IMR-90 (cell line): ENCODE measurements around the gene DLG5. TPM values are rescaled to one million over a fixed set of nuclear protein-coding genes. Genes with fewer than 3 reads are reported as not detected.

Source experiments
- ATAC-seq: fragments of 200-7000 bp; cut with Tn5 transposase; 2 replicates; pipeline ENCODE4 v1.9.1; 2020; ENCODE audit warnings: low read depth, mild to moderate bottlenecking, moderate library complexity
- BruUV-seq: library from RNA; stranded (reverse); fragments of 400-500 nt; replicated peaks from 2 replicates; lab custom pipeline; 2021; lab: Mats Ljungman, UMichigan
- CTCF ChIA-PET: fragments of 300-600 bp; formaldehyde crosslinking; extraction: SDS; loops from one replicate; lab custom pipeline; 2021; ENCODE audit warnings: antibody characterized with exemption; lab: Yijun Ruan, JAX
- POLR2A ChIA-PET: fragments of 300-600 bp; sonication (Branson Sonifier 250); formaldehyde crosslinking; loops from one replicate; lab custom pipeline; 2022; ENCODE audit warnings: antibody characterized with exemption; ENCODE audit not compliant: unreplicated experiment; lab: Charles Lee
- DNase-seq: peaks from one replicate; pipeline ENCODE4 v3.0.0; 2013
- H2AFZ ChIP-seq: replicated peaks from 2 replicates; pipeline ENCODE3; 2013; ENCODE audit warnings: low read length, mild to moderate bottlenecking; ENCODE audit not compliant: poor library complexity
- H2AK5ac ChIP-seq: 2 replicates; pipeline ENCODE4 v1.6.1; 2013; ENCODE audit warnings: low read depth, low read length, inconsistent platforms
- H2AK9ac ChIP-seq: replicated peaks from 2 replicates; pipeline ENCODE3; 2013; ENCODE audit warnings: mild to moderate bottlenecking, low read depth, low read length, moderate library complexity; ENCODE audit not compliant: poor library complexity
- H2BK120ac ChIP-seq: 2 replicates; pipeline ENCODE4 v1.6.1; 2013; ENCODE audit warnings: low read depth, low read length, inconsistent platforms
- H2BK15ac ChIP-seq: 3 replicates; pipeline ENCODE4 v1.6.1; 2013; ENCODE audit warnings: low read depth, low read length, inconsistent platforms
- H2BK20ac ChIP-seq: 2 replicates; pipeline ENCODE4 v1.6.1; 2013; ENCODE audit warnings: low read depth, mild to moderate bottlenecking, inconsistent platforms, low read length, moderate library complexity
- H2BK5ac ChIP-seq: 2 replicates; pipeline ENCODE4 v1.6.1; 2013; ENCODE audit warnings: mild to moderate bottlenecking, low read depth, low read length, inconsistent platforms; ENCODE audit not compliant: poor library complexity, severe bottlenecking
- H3K14ac ChIP-seq: replicated peaks from 2 replicates; pipeline ENCODE4 v1.6.1; 2013; ENCODE audit warnings: low read depth, low read length, inconsistent platforms
- H3K18ac ChIP-seq: 2 replicates; pipeline ENCODE4 v1.6.1; 2013; ENCODE audit warnings: low read depth, low read length, control low read depth
- H3K23ac ChIP-seq: 2 replicates; pipeline ENCODE4 v1.6.1; 2013; ENCODE audit warnings: low read depth, low read length, inconsistent platforms
- H3K27ac ChIP-seq: 2 replicates; pipeline ENCODE4 v1.5.1; 2013; ENCODE audit warnings: mild to moderate bottlenecking, control low read depth, low read length; ENCODE audit not compliant: insufficient read depth
- H3K27me3 ChIP-seq: 2 replicates; pipeline ENCODE4 v1.6.1; 2013; ENCODE audit warnings: low read length; ENCODE audit not compliant: control insufficient read depth, insufficient read depth
- H3K36me3 ChIP-seq: 2 replicates; pipeline ENCODE4 v1.6.1; 2013; ENCODE audit warnings: low read length, mixed read lengths; ENCODE audit not compliant: control insufficient read depth, insufficient read depth
- H3K4ac ChIP-seq: 2 replicates; pipeline ENCODE4 v1.6.1; 2013; ENCODE audit warnings: low read depth, low read length, inconsistent platforms
- H3K4me1 ChIP-seq: 2 replicates; pipeline ENCODE4 v1.6.1; 2013; ENCODE audit warnings: low read length, mixed read lengths; ENCODE audit not compliant: control insufficient read depth, insufficient read depth
- H3K4me2 ChIP-seq: 2 replicates; pipeline ENCODE4 v1.6.1; 2013; ENCODE audit warnings: low read depth, mild to moderate bottlenecking, control low read depth, low read length, moderate library complexity
- H3K4me3 ChIP-seq: 2 replicates; pipeline ENCODE4 v1.5.1; 2013; ENCODE audit warnings: low read depth, mild to moderate bottlenecking, control low read depth, low read length, moderate library complexity; ENCODE audit not compliant: insufficient read depth
- H3K56ac ChIP-seq: 2 replicates; pipeline ENCODE4 v1.6.1; 2013; ENCODE audit warnings: low read length, inconsistent platforms; ENCODE audit not compliant: insufficient read depth; ENCODE audit errors: extremely low read depth
- H3K79me1 ChIP-seq, 2 experiments: 2 replicates each; pipeline ENCODE4 v1.6.1; 2013; ENCODE audit warnings: low read length in 2 of 2, inconsistent platforms in 1 of 2, low read depth in 1 of 2
- H3K9ac ChIP-seq: 2 replicates; pipeline ENCODE4 v1.6.1; 2013; ENCODE audit warnings: low read depth, low read length, control low read depth
- H3K9me1 ChIP-seq: 2 replicates; pipeline ENCODE4 v1.6.1; 2013; ENCODE audit warnings: low read length, inconsistent platforms; ENCODE audit not compliant: insufficient read depth
- H3K9me3 ChIP-seq: 2 replicates; pipeline ENCODE4 v1.6.1; 2013; ENCODE audit warnings: low read length; ENCODE audit not compliant: control insufficient read depth, insufficient read depth
- H4K20me1 ChIP-seq: 2 replicates; pipeline ENCODE4 v1.6.1; 2013; ENCODE audit warnings: low read length, inconsistent platforms; ENCODE audit not compliant: insufficient read depth
- H4K5ac ChIP-seq: 2 replicates; pipeline ENCODE4 v1.6.1; 2013; ENCODE audit warnings: mild to moderate bottlenecking, low read depth, low read length, control low read depth
- H4K8ac ChIP-seq, 2 experiments: 2 replicates each; pipeline ENCODE4 v1.6.1; 2013; ENCODE audit warnings: low read depth in 2 of 2, low read length in 2 of 2, control low read depth in 1 of 2, inconsistent platforms in 1 of 2
- H4K91ac ChIP-seq: 2 replicates; pipeline ENCODE4 v1.6.1; 2013; ENCODE audit warnings: low read depth, low read length, inconsistent platforms; ENCODE audit not compliant: insufficient read depth
- BHLHE40 ChIP-seq: fragments of 150-350 bp; IDR thresholded peaks from 2 replicates; pipeline ENCODE4 v1.6.1; 2016; ENCODE audit warnings: mild to moderate bottlenecking, low read depth, low read length
- CEBPB ChIP-seq: IDR thresholded peaks from 2 replicates; pipeline ENCODE4 v1.6.1; 2012; ENCODE audit warnings: low read depth, low read length, improper control_type of control experiment
- CHD1 ChIP-seq: IDR thresholded peaks from 2 replicates; pipeline ENCODE4 v1.6.1; 2012; ENCODE audit warnings: low read depth, low read length, improper control_type of control experiment
- CTCF ChIP-seq: conservative IDR thresholded peaks from 2 replicates; pipeline ENCODE4 v1.5.1; 2012; ENCODE audit warnings: mild to moderate bottlenecking, low read depth, low read length, improper control_type of control experiment
- ELK1 ChIP-seq: fragments of 150-350 bp; IDR thresholded peaks from 2 replicates; pipeline ENCODE4 v1.6.1; 2016; ENCODE audit warnings: low read depth, mild to moderate bottlenecking, low read length, moderate library complexity, borderline replicate concordance
- FOS ChIP-seq: fragments of 150-350 bp; IDR thresholded peaks from 2 replicates; pipeline ENCODE4 v1.6.1; 2016; ENCODE audit warnings: low read depth, low read length
- MAFK ChIP-seq: IDR thresholded peaks from 2 replicates; pipeline ENCODE4 v1.6.1; 2012; ENCODE audit warnings: low read depth, low read length, improper control_type of control experiment
- MAZ ChIP-seq: IDR thresholded peaks from 2 replicates; pipeline ENCODE4 v1.6.1; 2012; ENCODE audit warnings: low read depth, mild to moderate bottlenecking, low read length, improper control_type of control experiment, moderate library complexity, borderline replicate concordance
- MXI1 ChIP-seq: IDR thresholded peaks from 2 replicates; pipeline ENCODE4 v1.6.1; 2012; ENCODE audit warnings: low read depth, mild to moderate bottlenecking, low read length, moderate library complexity, borderline replicate concordance
- NFE2L2 ChIP-seq: fragments of 150-350 bp; IDR thresholded peaks from 2 replicates; pipeline ENCODE4 v1.6.1; 2016; ENCODE audit warnings: low read depth, mild to moderate bottlenecking, low read length
- POLR2A ChIP-seq: IDR thresholded peaks from 2 replicates; pipeline ENCODE4 v1.6.1; 2012; ENCODE audit warnings: mild to moderate bottlenecking, low read depth, low read length
- RAD21 ChIP-seq: IDR thresholded peaks from 2 replicates; pipeline ENCODE4 v1.6.1; 2012; ENCODE audit warnings: low read length, improper control_type of control experiment
- RCOR1 ChIP-seq: IDR thresholded peaks from 2 replicates; pipeline ENCODE4 v1.6.1; 2012; ENCODE audit warnings: mild to moderate bottlenecking, low read length, improper control_type of control experiment; ENCODE audit not compliant: insufficient replicate concordance
- RFX5 ChIP-seq: IDR thresholded peaks from 2 replicates; pipeline ENCODE4 v1.8.0; 2012; ENCODE audit warnings: low read depth, mild to moderate bottlenecking, low read length, moderate library complexity
- SMC3 ChIP-seq: fragments of 150-350 bp; IDR thresholded peaks from 2 replicates; pipeline ENCODE4 v1.6.1; 2016; ENCODE audit warnings: low read depth, mild to moderate bottlenecking, antibody characterized with exemption, low read length, moderate library complexity
- USF2 ChIP-seq: fragments of 150-350 bp; IDR thresholded peaks from 2 replicates; pipeline ENCODE4 v1.6.1; 2017; ENCODE audit warnings: mild to moderate bottlenecking, antibody characterized with exemption, low read length, low read depth
- WGBS, 2 experiments: methylation state at CpG; one replicate each; pipeline versions ENCODE4 v1.1.5 to v1.1.7; 2013; ENCODE audit warnings: missing lambda C conversion rate in 2 of 2; ENCODE audit not compliant: insufficient read length in 1 of 2; ENCODE audit errors: extremely low coverage in 2 of 2; 5-methylcytosine and 5-hydroxymethylcytosine counted together
- dilution Hi-C: fragments of 300-500 bp; cut with HindIII; formaldehyde crosslinking; loops from one replicate; pipeline ENCODE4 v1.14.3; 2018; ENCODE audit warnings: low sequenced_read_pairs; ENCODE audit not compliant: unreplicated experiment
- in situ Hi-C: fragments of 300-500 bp; cut with MboI; formaldehyde crosslinking; loops from 3 replicates; pipeline ENCODE4 v1.14.3; 2019; ENCODE audit warnings: low sequenced_read_pairs, inconsistent platforms, mixed read lengths
- intact Hi-C: fragments of 100-400 bp; cut with micrococcal nuclease; formaldehyde crosslinking; loops from 2 replicates; pipeline ENCODE4 v1.10.0; 2022
- polyA plus RNA-seq, 3 experiments: library from polyadenylated mRNA; depleted of rRNA; stranded (reverse); fragments of >200 nt; gene quantifications; 2 replicates each; pipeline ENCODE4 v1.2.3, GENCODE V29; 2012; ENCODE audit warnings: low replicate concordance in 1 of 3
- total RNA-seq: library from RNA; depleted of rRNA; stranded (reverse); fragments of >200 nt; gene quantifications from 2 replicates; pipeline ENCODE4 v1.2.3, GENCODE V29; 2012

DLG5 gene
- total and polyA plus RNA-seq, 2 of the 4 experiments (the other 2 are of a cell fraction) = 12.7 to 28.7 TPM

- 100% methylated on average over 1 of the region's 6 CpGs; no CpG with 5 or more reads in 1 of the 2 experiments for WGBS, 2 experiments
- Histone ChIP-seq H3K9ac (no peak overlapping the region), H3K4me3 (no peak overlapping the region), H3K18ac (no peak overlapping the region), H3K27ac (no peak overlapping the region), H3K56ac (no peak overlapping the region), H2BK120ac (no peak overlapping the region), H2AK5ac (no peak overlapping the region), H3K23ac (no peak overlapping the region), H4K20me1 (0 out of 2 replicates have a peak, but pooled peaks cover 4% of the 10 kb centered on the region), H4K5ac (no peak overlapping the region), H3K36me3 (peaks cover 63% of the 10 kb centered on the region), H3K9me3 (no peaks in the 10 kb centered on the region), H3K14ac (no peak overlapping the region), H2AK9ac (no peak overlapping the region), H3K4me1 (peaks cover 2% of the 10 kb centered on the region), H3K27me3 (no peaks in the 10 kb centered on the region), H3K4me2 (no peak overlapping the region), H2AFZ (no peak overlapping the region), H4K91ac (no peak overlapping the region), H3K9me1 (no peaks in the 10 kb centered on the region), H2BK5ac (no peak overlapping the region), H2BK15ac (no peak overlapping the region), H2BK20ac (no peak overlapping the region), H3K4ac (no peak overlapping the region), H4K8ac (no peak overlapping the region), H3K79me1 (peaks cover 14 to 31% of the 10 kb centered on the region in 2 experiments; a peak in 3 of 4 replicates)
- ChIA-PET CTCF (no interaction called here), POLR2A (no interaction called here)
- in situ Hi-C loops (no loop called here), intact Hi-C loops (no loop called here), dilution Hi-C loops (no loop called here)
- TF ChIP-seq ELK1 (no peak), FOS (no peak), USF2 (no peak), MXI1 (no peak), MAZ (no peak), RCOR1 (no peak), BHLHE40 (no peak), CTCF (no peak), NFE2L2 (no peak), MAFK (no peak), RFX5 (no peak), CHD1 (no peak), CEBPB (no peak), SMC3 (no peak), POLR2A (no peak), RAD21 (no peak)
- ATAC-seq (no peak), DNase-seq (no peak)
- no TSS peak for BruUV-seq
Measured at GRCh38 chr10:77833225-77833624, 93.3 kb downstream of the DLG5 start.
